Erythroblast (primary cell): ENCODE results near the gene INF2.

Experiments
- GATA1 ChIP-seq: IDR thresholded peaks from 2 replicates; pipeline ENCODE4 v1.6.1; 2011; ENCODE audit warnings: low read depth, mild to moderate bottlenecking, control low read depth, low read length, moderate library complexity
- POLR2A ChIP-seq: IDR thresholded peaks from 2 replicates; pipeline ENCODE4 v1.6.1; 2011; ENCODE audit warnings: mild to moderate bottlenecking, low read length

GRCh38 chr14:104703269-104703668 is 13.9 kb downstream of the INF2 start:
- TF ChIP-seq POLR2A (no peak), GATA1 (no peak)
